K562 (cell line): ENCODE data around the gene CPED1. TPM values are rescaled to one million over a fixed set of nuclear protein-coding genes. Genes with fewer than 3 reads are reported as not detected.

Source experiments
- NCOA2 ChIP-seq, 2 experiments: fragments of 450-650 bp; IDR thresholded peaks; 2 replicates each; pipeline ENCODE4 v1.6.1; 2018; ENCODE audit warnings: mild to moderate bottlenecking in 2 of 2, moderate library complexity in 1 of 2; ENCODE audit not compliant: partially characterized antibody in 2 of 2
- NCOR1 ChIP-seq: fragments of 450-650 bp; IDR thresholded peaks from 2 replicates; pipeline ENCODE4 v1.6.1; 2016; ENCODE audit warnings: mild to moderate bottlenecking, moderate library complexity
- NONO ChIP-seq, 2 experiments: fragments of 200-400 bp in 1 of 2; fragments of 450-650 bp in 1 of 2; formaldehyde crosslinking in 1 of 2; IDR thresholded peaks; 2 replicates each; pipeline ENCODE4 v1.6.1; 2017; ENCODE audit warnings: low read depth in 2 of 2, mild to moderate bottlenecking in 2 of 2, moderate library complexity in 2 of 2, low read length in 1 of 2
- RBM15 ChIP-seq: fragments of 200-400 bp; formaldehyde crosslinking; IDR thresholded peaks from 2 replicates; pipeline ENCODE4 v1.6.1; 2018; ENCODE audit warnings: mild to moderate bottlenecking, low read length, moderate library complexity; ENCODE audit not compliant: insufficient read depth
- SMAD3 ChIP-seq: fragments of 450-650 bp; formaldehyde crosslinking; conservative IDR thresholded peaks from 2 replicates; pipeline ENCODE4 v1.4.0; 2020; ENCODE audit warnings: mild to moderate bottlenecking
- TRIM24 ChIP-seq, 2 experiments: fragments of 450-650 bp; IDR thresholded peaks; 2 replicates each; pipeline ENCODE4 v1.6.1; 2016
- ZBED1 ChIP-seq: IDR thresholded peaks from 2 replicates; pipeline ENCODE4 v1.6.1; 2014
- polyA plus RNA-seq, 8 experiments: library from polyadenylated mRNA; depleted of rRNA in 4 of 8; stranded (reverse) in 5 of 8; unstranded in 3 of 8; fragments of >200 nt; fragmentation: Nextera tagmentation in 2 of 8; fragmentation: Illumina TruSeq in 1 of 8; extraction: Ambion mirVana in 2 of 8; extraction: Trizol in 1 of 8; gene quantifications; 2 replicates each; pipeline versions ENCODE4 v1.2.1 to v1.2.3, GENCODE V29; 2011 to 2014; ENCODE audit warnings: inconsistent platforms in 1 of 8, missing spikeins in 1 of 8
- total RNA-seq, 7 experiments: library from RNA; depleted of rRNA in 6 of 7; stranded (reverse); fragments of >200 nt in 6 of 7; fragmentation: Illumina TruSeq in 2 of 7; extraction: Trizol in 2 of 7; gene quantifications; 2 replicates each; pipeline versions ENCODE4 v1.2.1 to v1.2.3, GENCODE V29; 2011 to 2021; ENCODE audit warnings: low replicate concordance in 1 of 7
- TF ChIP-seq, protein P1 (sequence below), 2 experiments: fragments of 450-650 bp; IDR thresholded peaks; 2 replicates each; pipeline ENCODE4 v1.6.1; 2016
- TF ChIP-seq, protein P2 (sequence below), 2 experiments: IDR thresholded peaks in 1 of 2; conservative IDR thresholded peaks in 1 of 2; 2 replicates each; pipeline ENCODE4 v1.6.1; 2016; ENCODE audit warnings: low read depth in 2 of 2, mild to moderate bottlenecking in 1 of 2, missing compliant biosample characterization in 1 of 2, missing genetic modification characterization in 1 of 2, moderate library complexity in 1 of 2
- TF ChIP-seq, protein P3 (sequence below): fragments of 250-450 bp; sonication (Bioruptor Pico); IDR thresholded peaks from 2 replicates; pipeline ENCODE4 v1.5.1; 2021; ENCODE audit warnings: mild to moderate bottlenecking

CPED1 gene
- total and polyA plus RNA-seq, 9 of the 15 experiments (the other 6 are each of a cell fraction or from before 2014, with no cell fraction given): 195 to 393 (median 290) TPM

DNA sequence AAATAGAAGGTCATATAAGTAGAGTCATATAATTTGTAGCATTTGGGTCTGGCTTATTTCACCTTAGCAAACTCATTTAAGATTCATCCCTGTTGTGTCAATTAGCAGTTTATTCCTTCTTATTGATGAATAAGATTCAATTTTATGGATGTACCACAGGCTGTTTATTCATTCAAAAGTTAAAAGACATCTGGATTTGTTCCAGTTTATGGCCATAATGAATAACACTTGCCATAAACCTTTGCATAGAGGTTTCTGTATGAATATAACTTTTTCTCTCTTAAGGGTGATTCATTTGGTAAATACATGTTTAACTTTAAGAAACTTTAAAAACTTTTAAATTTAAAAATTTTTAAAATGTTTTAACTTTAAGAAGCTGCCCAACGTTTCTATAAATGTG is 66.4 kb downstream of the CPED1 start (continued):
- 0 out of 4 replicates have a peak, but pooled peaks of 1 of the 2 experiments have one; percentile 21 for TF ChIP-seq TRIM24 (IDR thresholded peaks at IDR 0.05)
- TF ChIP-seq, protein P1, sequence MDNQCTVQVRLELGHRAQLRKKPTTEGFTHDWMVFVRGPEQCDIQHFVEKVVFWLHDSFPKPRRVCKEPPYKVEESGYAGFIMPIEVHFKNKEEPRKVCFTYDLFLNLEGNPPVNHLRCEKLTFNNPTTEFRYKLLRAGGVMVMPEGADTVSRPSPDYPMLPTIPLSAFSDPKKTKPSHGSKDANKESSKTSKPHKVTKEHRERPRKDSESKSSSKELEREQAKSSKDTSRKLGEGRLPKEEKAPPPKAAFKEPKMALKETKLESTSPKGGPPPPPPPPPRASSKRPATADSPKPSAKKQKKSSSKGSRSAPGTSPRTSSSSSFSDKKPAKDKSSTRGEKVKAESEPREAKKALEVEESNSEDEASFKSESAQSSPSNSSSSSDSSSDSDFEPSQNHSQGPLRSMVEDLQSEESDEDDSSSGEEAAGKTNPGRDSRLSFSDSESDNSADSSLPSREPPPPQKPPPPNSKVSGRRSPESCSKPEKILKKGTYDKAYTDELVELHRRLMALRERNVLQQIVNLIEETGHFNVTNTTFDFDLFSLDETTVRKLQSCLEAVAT (IDR thresholded peaks at IDR 0.05): no peak
- TF ChIP-seq NCOR1: peak; percentile 16; the same call in 1 of the 2 replicates
- TF ChIP-seq, protein P2, sequence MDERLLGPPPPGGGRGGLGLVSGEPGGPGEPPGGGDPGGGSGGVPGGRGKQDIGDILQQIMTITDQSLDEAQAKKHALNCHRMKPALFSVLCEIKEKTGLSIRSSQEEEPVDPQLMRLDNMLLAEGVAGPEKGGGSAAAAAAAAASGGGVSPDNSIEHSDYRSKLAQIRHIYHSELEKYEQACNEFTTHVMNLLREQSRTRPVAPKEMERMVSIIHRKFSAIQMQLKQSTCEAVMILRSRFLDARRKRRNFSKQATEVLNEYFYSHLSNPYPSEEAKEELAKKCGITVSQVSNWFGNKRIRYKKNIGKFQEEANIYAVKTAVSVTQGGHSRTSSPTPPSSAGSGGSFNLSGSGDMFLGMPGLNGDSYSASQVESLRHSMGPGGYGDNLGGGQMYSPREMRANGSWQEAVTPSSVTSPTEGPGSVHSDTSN (CRISPR knock-in tag; IDR thresholded peaks at IDR 0.05; ENCODE audit: low read depth): no peak
- TF ChIP-seq, protein P2 (tag; conservative IDR thresholded peaks at IDR 0.05; ENCODE audit: low read depth): no peak
- TF ChIP-seq SMAD3 (CRISPR knock-in tag): no peak
- TF ChIP-seq ZBED1: no peak
- TF ChIP-seq NONO (IDR thresholded peaks at IDR 0.05; ENCODE audit: low read depth in 2 of 2, low read length in 1 of 2): no peak
- TF ChIP-seq NCOA2 (IDR thresholded peaks at IDR 0.05; ENCODE audit: partially characterized antibody in 2 of 2): peak in 1 of 2 experiments; percentile 34
- TF ChIP-seq, protein P3, sequence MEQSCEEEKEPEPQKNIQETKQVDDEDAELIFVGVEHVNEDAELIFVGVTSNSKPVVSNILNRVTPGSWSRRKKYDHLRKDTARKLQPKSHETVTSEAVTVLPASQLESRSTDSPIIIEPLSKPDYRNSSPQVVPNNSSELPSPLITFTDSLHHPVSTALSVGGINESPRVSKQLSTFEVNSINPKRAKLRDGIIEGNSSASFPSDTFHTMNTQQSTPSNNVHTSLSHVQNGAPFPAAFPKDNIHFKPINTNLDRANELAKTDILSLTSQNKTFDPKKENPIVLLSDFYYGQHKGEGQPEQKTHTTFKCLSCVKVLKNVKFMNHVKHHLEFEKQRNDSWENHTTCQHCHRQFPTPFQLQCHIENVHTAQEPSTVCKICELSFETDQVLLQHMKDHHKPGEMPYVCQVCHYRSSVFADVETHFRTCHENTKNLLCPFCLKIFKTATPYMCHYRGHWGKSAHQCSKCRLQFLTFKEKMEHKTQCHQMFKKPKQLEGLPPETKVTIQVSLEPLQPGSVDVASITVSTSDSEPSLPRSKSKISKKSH (CRISPR knock-in tag): no peak
- no peak for TF ChIP-seq RBM15
- TF ChIP-seq, all 486 proteins: peak for 4
